SU-DHL-6 (cell line): ENCODE data around the gene CDH23.

Experiments used
- CTCF ChIP-seq: fragments of 200-600 bp; sonication (generic); IDR thresholded peaks from one replicate; pipeline ENCODE4 v1.5.1; 2017; ENCODE audit warnings: antibody characterized with exemption, mild to moderate bottlenecking, low read length, moderate library complexity; ENCODE audit not compliant: insufficient read depth, poor library complexity, severe bottlenecking
- EZH2phosphoT487 ChIP-seq: fragments of 200-600 bp; sonication (generic), shearing (Covaris generic); conservative IDR thresholded peaks from 2 replicates; pipeline ENCODE4 v1.6.1; 2018; ENCODE audit warnings: mild to moderate bottlenecking, antibody characterized with exemption, low read length, moderate library complexity, mixed read lengths

GRCh38 chr10:71443676-71444075 lies 47.0 kb downstream of the CDH23 start:
- TF ChIP-seq CTCF (no peak), EZH2phosphoT487 (no peak)
